IPS DF 6.9 (cell line): Measurements from ENCODE around the gene ROCK2.
"Not testable (repeated sequence)": the region's sequence is repeated elsewhere in the genome, so short reads cannot be mapped to it uniquely, and the experiment has no call there.

ENCODE experiments used
- DNase-seq: peaks from one replicate; pipeline ENCODE4 v3.0.0-alpha.2; 2013; ENCODE audit warnings: low read depth, low spot score
- H3K27ac ChIP-seq: one replicate; pipeline ENCODE4 v1.5.1; 2013; ENCODE audit warnings: low read length, control low read depth
- H3K27me3 ChIP-seq: 2 replicates; pipeline ENCODE4 v1.6.1; 2013; ENCODE audit warnings: mild to moderate bottlenecking, low read length; ENCODE audit not compliant: control insufficient read depth, insufficient read depth
- H3K36me3 ChIP-seq: 2 replicates; pipeline ENCODE4 v1.6.1; 2013; ENCODE audit warnings: low read length; ENCODE audit not compliant: control insufficient read depth, insufficient read depth
- H3K4me1 ChIP-seq: 2 replicates; pipeline ENCODE4 v1.6.1; 2013; ENCODE audit warnings: low read length; ENCODE audit not compliant: control insufficient read depth, insufficient read depth
- H3K4me3 ChIP-seq: 2 replicates; pipeline ENCODE4 v1.5.1; 2013; ENCODE audit warnings: mild to moderate bottlenecking, low read length
- H3K9me3 ChIP-seq: 2 replicates; pipeline ENCODE4 v1.6.1; 2013; ENCODE audit warnings: low read length, inconsistent platforms; ENCODE audit not compliant: control insufficient read depth, insufficient read depth
- whole genome bisulfite sequencing: extraction: QIAGEN DNeasy Blood & Tissue Kit; methylation state at CpG from one replicate; pipeline ENCODE4 v1.1.7; 2013; ENCODE audit warnings: mixed read lengths, missing lambda C conversion rate; ENCODE audit not compliant: insufficient read length, insufficient coverage; 5-methylcytosine and 5-hydroxymethylcytosine counted together

Gene ROCK2

GRCh38 chr2:11256166-11256565 is 88.3 kb downstream of the ROCK2 start:
- no CpG with 5 or more reads among the region's 7 CpGs for WGBS
- no peaks in the 10 kb centered on the region for H3K9me3 ChIP-seq
- no peaks in the 10 kb centered on the region for H3K27me3 ChIP-seq
- no peak for DNase-seq
- peaks cover 2% of the 10 kb centered on the region; the same call in 1 of the 2 replicates for H3K4me1 ChIP-seq
- H3K4me3 ChIP-seq, result no peak overlapping the region
- H3K36me3 ChIP-seq, result no peaks in the 10 kb centered on the region
- H3K27ac ChIP-seq, result no peak overlapping the region

- Histone ChIP-seq H3K4me3 (no peak overlapping the region), H3K9me3 (no peaks in the 10 kb centered on the region), H3K27me3 (no peaks in the 10 kb centered on the region), H3K36me3 (no peaks in the 10 kb centered on the region), H3K27ac (no peak overlapping the region), H3K4me1 (peaks cover 2% of the 10 kb centered on the region; the same call in 1 of the 2 replicates)
- DNase-seq, result no peak
- no CpG with 5 or more reads among the region's 2 CpGs for WGBS
These were observed 90.3 kb downstream of the ROCK2 start for GRCh38 chr2:11254100-11254536.

- H3K36me3 ChIP-seq, H3K27ac ChIP-seq, H3K4me3 ChIP-seq, H3K4me1 ChIP-seq, H3K9me3 ChIP-seq, DNase-seq, H3K27me3 ChIP-seq: not testable (repeated sequence)
- WGBS, result no CpG with 5 or more reads among the region's 4 CpGs
These were observed 92.0 kb downstream of the ROCK2 start for GRCh38 chr2:11252458-11252857.

GRCh38 chr2:11250400-11251196 is 93.8 kb downstream of the ROCK2 start:
- no peak for DNase-seq
- H3K27me3 ChIP-seq, result no peaks in the 10 kb centered on the region
- H3K27ac ChIP-seq, result no peak overlapping the region
- H3K9me3 ChIP-seq, result no peaks in the 10 kb centered on the region
- no peak overlapping the region for H3K4me3 ChIP-seq
- H3K4me1 ChIP-seq, result no peaks in the 10 kb centered on the region
- H3K36me3 ChIP-seq, result no peaks in the 10 kb centered on the region
- WGBS, result 100% methylated on average over 1 of the region's 4 CpGs

GRCh38 chr2:11245322-11245721 is 99.1 kb downstream of the ROCK2 start:
- Histone ChIP-seq H3K36me3 (no peaks in the 10 kb centered on the region), H3K4me1 (no peaks in the 10 kb centered on the region), H3K27ac (no peak overlapping the region), H3K27me3 (no peaks in the 10 kb centered on the region), H3K9me3 (no peaks in the 10 kb centered on the region), H3K4me3 (no peak overlapping the region)
- no CpG with 5 or more reads among the region's 1 CpG for WGBS
- no peak for DNase-seq

GRCh38 chr2:11244091-11244826 is 100.2 kb downstream of the ROCK2 start:
- no peak for DNase-seq
- Histone ChIP-seq H3K4me3 (no peak overlapping the region), H3K9me3 (no peaks in the 10 kb centered on the region), H3K27ac (no peak overlapping the region), H3K27me3 (no peaks in the 10 kb centered on the region), H3K4me1 (no peaks in the 10 kb centered on the region), H3K36me3 (no peaks in the 10 kb centered on the region)
- no CpG with 5 or more reads among the region's 1 CpG for WGBS

- no peaks in the 10 kb centered on the region for H3K36me3 ChIP-seq
- no peaks in the 10 kb centered on the region for H3K9me3 ChIP-seq
- H3K27ac ChIP-seq, result no peak overlapping the region
- H3K4me3 ChIP-seq, result no peak overlapping the region
- DNase-seq, result no peak
- H3K4me1 ChIP-seq, result no peaks in the 10 kb centered on the region
- no CpG with 5 or more reads among the region's 1 CpG for WGBS
- H3K27me3 ChIP-seq, result no peaks in the 10 kb centered on the region
These were observed 100.9 kb downstream of the ROCK2 start for GRCh38 chr2:11243512-11243911.

- DNase-seq, result no peak
- no CpG with 5 or more reads among the region's 2 CpGs for WGBS
- no peak overlapping the region for H3K4me3 ChIP-seq
These were observed 101.8 kb downstream of the ROCK2 start for GRCh38 chr2:11242542-11243174.

GRCh38 chr2:11241412-11242203 is 102.8 kb downstream of the ROCK2 start:
- no peaks in the 10 kb centered on the region for H3K4me1 ChIP-seq
- no peaks in the 10 kb centered on the region for H3K27me3 ChIP-seq
- DNase-seq, result no peak
- no peak overlapping the region for H3K4me3 ChIP-seq
- H3K27ac ChIP-seq, result no peak overlapping the region
- WGBS, result no CpG with 5 or more reads among the region's 3 CpGs
- H3K9me3 ChIP-seq, result no peaks in the 10 kb centered on the region
- H3K36me3 ChIP-seq, result no peaks in the 10 kb centered on the region

More at GRCh38 chr2:11242542-11243174, 101.8 kb downstream of the ROCK2 start:
- H3K27me3 ChIP-seq, result no peaks in the 10 kb centered on the region
- H3K27ac ChIP-seq, result no peak overlapping the region
- no peaks in the 10 kb centered on the region for H3K4me1 ChIP-seq
- H3K36me3 ChIP-seq, result no peaks in the 10 kb centered on the region
- no peaks in the 10 kb centered on the region for H3K9me3 ChIP-seq
